GM23338 (cell line): Measurements from ENCODE around the gene CDH4. TPM values are rescaled to one million over a fixed set of nuclear protein-coding genes. Genes with fewer than 3 reads are reported as not detected.

Source experiments
- ATAC-seq: fragments of 200-7000 bp; cut with Tn5 transposase; 3 replicates; pipeline ENCODE4 v1.9.1; 2020
- DNase-seq: peaks from one replicate; pipeline ENCODE4 v3.0.0-alpha.2; 2015; ENCODE audit warnings: low spot score
- H2AFZ ChIP-seq: fragments of 200-600 bp; sonication (generic); 2 replicates; pipeline ENCODE4 v1.8.0; 2016; ENCODE audit warnings: antibody characterized with exemption, mild to moderate bottlenecking, moderate library complexity
- H3F3A ChIP-seq: fragments of 200-600 bp; sonication (generic); replicated peaks from 2 replicates; pipeline ENCODE4 v1.8.0; 2017; ENCODE audit warnings: antibody characterized with exemption, mixed run types, low read depth
- H3K27ac ChIP-seq: fragments of 200-600 bp; sonication (generic); 2 replicates; pipeline ENCODE4 v1.6.1; 2016; ENCODE audit warnings: low read depth
- H3K27me3 ChIP-seq: fragments of 200-600 bp; sonication (generic); 2 replicates; pipeline ENCODE4 v1.8.0; 2016; ENCODE audit warnings: mild to moderate bottlenecking, mixed run types, moderate library complexity; ENCODE audit not compliant: insufficient read depth
- H3K36me3 ChIP-seq: fragments of 200-600 bp; sonication (generic); 2 replicates; pipeline ENCODE4 v1.8.0; 2016; ENCODE audit warnings: mild to moderate bottlenecking; ENCODE audit not compliant: insufficient read depth
- H3K4me1 ChIP-seq: fragments of 200-600 bp; sonication (generic); 2 replicates; pipeline ENCODE4 v1.8.0; 2016; ENCODE audit warnings: mild to moderate bottlenecking, moderate library complexity; ENCODE audit not compliant: insufficient read depth
- H3K4me2 ChIP-seq: fragments of 200-600 bp; sonication (generic); 2 replicates; pipeline ENCODE4 v1.7.1; 2017; ENCODE audit warnings: mixed run types
- H3K4me3 ChIP-seq: fragments of 200-600 bp; sonication (generic); 2 replicates; pipeline ENCODE4 v1.6.1; 2016; ENCODE audit warnings: mixed run types
- H3K79me2 ChIP-seq: fragments of 200-600 bp; sonication (generic); replicated peaks from 2 replicates; pipeline ENCODE4 v1.8.0; 2017; ENCODE audit warnings: mild to moderate bottlenecking; ENCODE audit not compliant: insufficient read depth
- H3K9me2 ChIP-seq: fragments of 200-600 bp; sonication (generic); 2 replicates; pipeline ENCODE4 v1.8.0; 2017; ENCODE audit not compliant: insufficient read depth
- H4K20me1 ChIP-seq: fragments of 200-600 bp; sonication (generic); replicated peaks from 2 replicates; pipeline ENCODE4 v1.8.0; 2017; ENCODE audit warnings: mild to moderate bottlenecking; ENCODE audit not compliant: insufficient read depth
- H3K27ac Mint-ChIP-seq: 2 replicates; pipeline ENCODE4 v1.8.0; 2020; ENCODE audit warnings: inconsistent platforms, mild to moderate bottlenecking, moderate library complexity, mixed read lengths
- H3K27me3 Mint-ChIP-seq: 3 replicates; pipeline ENCODE4 v1.8.0; 2022; ENCODE audit warnings: low read depth, mild to moderate bottlenecking, moderate library complexity, mixed read lengths, inconsistent platforms; ENCODE audit not compliant: insufficient read depth, poor library complexity
- H3K36me3 Mint-ChIP-seq: 3 replicates; pipeline ENCODE4 v1.8.0; 2021; ENCODE audit warnings: low read depth, mild to moderate bottlenecking, inconsistent platforms, moderate library complexity, mixed read lengths
- H3K4me1 Mint-ChIP-seq: 3 replicates; pipeline ENCODE4 v1.8.0; 2020; ENCODE audit warnings: mild to moderate bottlenecking, inconsistent platforms, mixed read lengths
- H3K4me3 Mint-ChIP-seq: 3 replicates; pipeline ENCODE4 v1.8.0; 2021; ENCODE audit warnings: moderate library complexity, mild to moderate bottlenecking, inconsistent platforms, mixed read lengths
- H3K9me3 Mint-ChIP-seq: 3 replicates; pipeline ENCODE4 v1.8.0; 2020; ENCODE audit warnings: moderate library complexity, mild to moderate bottlenecking, inconsistent platforms, mixed read lengths
- CREB1 ChIP-seq: fragments of 250-450 bp; sonication (Bioruptor Pico); IDR thresholded peaks from 2 replicates; pipeline ENCODE4 v1.5.0; 2020; ENCODE audit warnings: low read depth, mild to moderate bottlenecking, moderate library complexity
- JUNB ChIP-seq: IDR thresholded peaks from one replicate; pipeline ENCODE4 v1.6.1; 2016; ENCODE audit warnings: antibody characterized with exemption; ENCODE audit not compliant: unreplicated experiment
- NANOG ChIP-seq: IDR thresholded peaks from 2 replicates; pipeline ENCODE4 v1.6.1; 2016; ENCODE audit warnings: antibody characterized with exemption, borderline replicate concordance
- STAT1 ChIP-seq: IDR thresholded peaks from one replicate; pipeline ENCODE4 v1.6.1; 2016; ENCODE audit warnings: antibody characterized with exemption; ENCODE audit not compliant: unreplicated experiment
- ZNF114 ChIP-seq: fragments of 250-450 bp; sonication (Bioruptor Pico); IDR thresholded peaks from 2 replicates; pipeline ENCODE4 v1.5.0; 2020; ENCODE audit warnings: mild to moderate bottlenecking, moderate library complexity
- ZNF331 ChIP-seq: fragments of 250-450 bp; sonication (Bioruptor Pico); IDR thresholded peaks from 2 replicates; pipeline ENCODE4 v1.5.0; 2020; ENCODE audit warnings: low read depth, mild to moderate bottlenecking, moderate library complexity
- polyA plus RNA-seq: library from polyadenylated mRNA; unstranded; fragments of >200 nt; fragmentation: Nextera tagmentation; extraction: Ambion mirVana; gene quantifications from 2 replicates; pipeline ENCODE4 v1.2.1, GENCODE V29; 2016
- total RNA-seq: library from RNA; depleted of rRNA; stranded (reverse); fragments of >200 nt; shearing (Covaris generic); gene quantifications from 2 replicates; pipeline ENCODE4 v1.2.3, GENCODE V29; 2014
- TF ChIP-seq, protein P1 (sequence below): fragments of 250-450 bp; sonication (Bioruptor Pico); IDR thresholded peaks from 2 replicates; pipeline ENCODE4 v1.5.0; 2020; ENCODE audit warnings: mild to moderate bottlenecking, moderate library complexity
- TF ChIP-seq, protein P2 (sequence below): IDR thresholded peaks from one replicate; pipeline ENCODE4 v1.6.1; 2018; ENCODE audit warnings: antibody characterized with exemption; ENCODE audit not compliant: unreplicated experiment
- TF ChIP-seq, protein P3 (sequence below): IDR thresholded peaks from 2 replicates; pipeline ENCODE4 v1.6.1; 2016; ENCODE audit warnings: antibody characterized with exemption

Gene CDH4
- total and polyA plus RNA-seq, 2 experiments from 2014 or later, result 1.2 to 4.2 TPM

DNA sequence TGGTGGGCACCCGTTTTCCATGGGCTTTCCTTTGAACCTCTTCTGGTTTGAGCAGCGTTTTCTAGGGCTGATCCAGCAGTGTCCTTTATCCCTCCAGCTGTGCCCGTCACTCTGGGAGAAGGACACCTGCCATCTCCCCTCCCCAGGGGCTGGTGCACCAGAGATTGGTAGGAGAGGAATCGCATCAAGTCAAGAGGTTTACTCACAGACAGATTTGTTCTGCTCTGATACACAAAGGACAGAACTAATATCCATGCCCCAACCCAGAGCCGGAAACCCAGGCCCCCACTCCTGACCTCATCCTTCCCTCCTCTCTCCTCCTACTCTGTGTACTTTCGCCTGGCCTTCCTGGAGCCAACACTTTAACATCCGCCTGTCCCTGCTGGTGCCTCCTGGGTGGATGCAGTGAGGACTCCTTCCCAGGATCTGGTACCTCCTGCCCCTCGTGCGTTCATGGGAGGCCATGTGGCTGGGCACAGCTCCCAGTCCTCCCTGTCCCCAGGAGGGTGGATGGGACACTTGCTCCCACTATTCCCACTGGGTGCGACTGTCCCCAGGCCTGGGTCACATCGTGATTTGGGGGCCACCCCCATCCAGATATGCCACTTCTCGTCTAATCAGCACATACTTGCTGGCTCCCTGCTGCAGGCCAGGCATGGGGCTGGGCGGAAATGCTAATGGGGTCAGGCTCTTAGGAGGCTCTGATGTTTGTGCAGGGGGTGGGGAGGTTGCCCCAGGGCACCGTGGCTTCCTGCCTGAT, 286.3 kb downstream of the CDH4 start:
- H3K27me3 Mint-ChIP-seq, result peaks cover 25% of the 10 kb centered on the region
- H3K9me3 Mint-ChIP-seq, result no peaks in the 10 kb centered on the region
- ATAC-seq (no peak), DNase-seq (no peak)
- Histone ChIP-seq H3K4me3 (no peak overlapping the region), H3F3A (no peaks in the 10 kb centered on the region), H3K27ac (no peak overlapping the region), H3K36me3 (no peaks in the 10 kb centered on the region), H3K4me1 (no peaks in the 10 kb centered on the region), H2AFZ (no peak overlapping the region), H3K79me2 (no peaks in the 10 kb centered on the region), H3K27me3 (no peaks in the 10 kb centered on the region), H4K20me1 (no peaks in the 10 kb centered on the region), H3K9me2 (no peaks in the 10 kb centered on the region), H3K4me2 (no peak overlapping the region)
- TF ChIP-seq ZNF331 (no peak), CREB1 (CRISPR knock-in tag) (no peak), JUNB (no peak)
- TF ChIP-seq, protein P1, sequence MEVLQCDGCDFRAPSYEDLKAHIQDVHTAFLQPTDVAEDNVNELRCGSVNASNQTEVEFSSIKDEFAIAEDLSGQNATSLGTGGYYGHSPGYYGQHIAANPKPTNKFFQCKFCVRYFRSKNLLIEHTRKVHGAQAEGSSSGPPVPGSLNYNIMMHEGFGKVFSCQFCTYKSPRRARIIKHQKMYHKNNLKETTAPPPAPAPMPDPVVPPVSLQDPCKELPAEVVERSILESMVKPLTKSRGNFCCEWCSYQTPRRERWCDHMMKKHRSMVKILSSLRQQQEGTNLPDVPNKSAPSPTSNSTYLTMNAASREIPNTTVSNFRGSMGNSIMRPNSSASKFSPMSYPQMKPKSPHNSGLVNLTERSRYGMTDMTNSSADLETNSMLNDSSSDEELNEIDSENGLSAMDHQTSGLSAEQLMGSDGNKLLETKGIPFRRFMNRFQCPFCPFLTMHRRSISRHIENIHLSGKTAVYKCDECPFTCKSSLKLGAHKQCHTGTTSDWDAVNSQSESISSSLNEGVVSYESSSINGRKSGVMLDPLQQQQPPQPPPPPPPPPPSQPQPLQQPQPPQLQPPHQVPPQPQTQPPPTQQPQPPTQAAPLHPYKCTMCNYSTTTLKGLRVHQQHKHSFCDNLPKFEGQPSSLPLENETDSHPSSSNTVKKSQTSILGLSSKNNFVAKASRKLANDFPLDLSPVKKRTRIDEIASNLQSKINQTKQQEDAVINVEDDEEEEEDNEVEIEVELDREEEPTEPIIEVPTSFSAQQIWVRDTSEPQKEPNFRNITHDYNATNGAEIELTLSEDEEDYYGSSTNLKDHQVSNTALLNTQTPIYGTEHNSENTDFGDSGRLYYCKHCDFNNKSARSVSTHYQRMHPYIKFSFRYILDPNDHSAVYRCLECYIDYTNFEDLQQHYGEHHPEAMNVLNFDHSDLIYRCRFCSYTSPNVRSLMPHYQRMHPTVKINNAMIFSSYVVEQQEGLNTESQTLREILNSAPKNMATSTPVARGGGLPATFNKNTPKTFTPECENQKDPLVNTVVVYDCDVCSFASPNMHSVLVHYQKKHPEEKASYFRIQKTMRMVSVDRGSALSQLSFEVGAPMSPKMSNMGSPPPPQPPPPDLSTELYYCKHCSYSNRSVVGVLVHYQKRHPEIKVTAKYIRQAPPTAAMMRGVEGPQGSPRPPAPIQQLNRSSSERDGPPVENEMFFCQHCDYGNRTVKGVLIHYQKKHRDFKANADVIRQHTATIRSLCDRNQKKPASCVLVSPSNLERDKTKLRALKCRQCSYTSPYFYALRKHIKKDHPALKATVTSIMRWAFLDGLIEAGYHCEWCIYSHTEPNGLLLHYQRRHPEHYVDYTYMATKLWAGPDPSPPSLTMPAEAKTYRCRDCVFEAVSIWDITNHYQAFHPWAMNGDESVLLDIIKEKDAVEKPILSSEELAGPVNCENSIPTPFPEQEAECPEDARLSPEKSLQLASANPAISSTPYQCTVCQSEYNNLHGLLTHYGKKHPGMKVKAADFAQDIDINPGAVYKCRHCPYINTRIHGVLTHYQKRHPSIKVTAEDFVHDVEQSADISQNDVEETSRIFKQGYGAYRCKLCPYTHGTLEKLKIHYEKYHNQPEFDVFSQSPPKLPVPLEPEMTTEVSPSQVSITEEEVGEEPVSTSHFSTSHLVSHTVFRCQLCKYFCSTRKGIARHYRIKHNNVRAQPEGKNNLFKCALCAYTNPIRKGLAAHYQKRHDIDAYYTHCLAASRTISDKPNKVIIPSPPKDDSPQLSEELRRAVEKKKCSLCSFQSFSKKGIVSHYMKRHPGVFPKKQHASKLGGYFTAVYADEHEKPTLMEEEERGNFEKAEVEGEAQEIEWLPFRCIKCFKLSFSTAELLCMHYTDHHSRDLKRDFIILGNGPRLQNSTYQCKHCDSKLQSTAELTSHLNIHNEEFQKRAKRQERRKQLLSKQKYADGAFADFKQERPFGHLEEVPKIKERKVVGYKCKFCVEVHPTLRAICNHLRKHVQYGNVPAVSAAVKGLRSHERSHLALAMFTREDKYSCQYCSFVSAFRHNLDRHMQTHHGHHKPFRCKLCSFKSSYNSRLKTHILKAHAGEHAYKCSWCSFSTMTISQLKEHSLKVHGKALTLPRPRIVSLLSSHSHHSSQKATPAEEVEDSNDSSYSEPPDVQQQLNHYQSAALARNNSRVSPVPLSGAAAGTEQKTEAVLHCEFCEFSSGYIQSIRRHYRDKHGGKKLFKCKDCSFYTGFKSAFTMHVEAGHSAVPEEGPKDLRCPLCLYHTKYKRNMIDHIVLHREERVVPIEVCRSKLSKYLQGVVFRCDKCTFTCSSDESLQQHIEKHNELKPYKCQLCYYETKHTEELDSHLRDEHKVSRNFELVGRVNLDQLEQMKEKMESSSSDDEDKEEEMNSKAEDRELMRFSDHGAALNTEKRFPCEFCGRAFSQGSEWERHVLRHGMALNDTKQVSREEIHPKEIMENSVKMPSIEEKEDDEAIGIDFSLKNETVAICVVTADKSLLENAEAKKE (CRISPR knock-in tag), result no peak
- H3K27ac Mint-ChIP-seq, result no peak overlapping the region
- H3K4me3 Mint-ChIP-seq, result no peak overlapping the region
- no peaks in the 10 kb centered on the region for H3K36me3 Mint-ChIP-seq
- H3K4me1 Mint-ChIP-seq, result no peaks in the 10 kb centered on the region; the same call in 2 of the 3 replicates

DNA sequence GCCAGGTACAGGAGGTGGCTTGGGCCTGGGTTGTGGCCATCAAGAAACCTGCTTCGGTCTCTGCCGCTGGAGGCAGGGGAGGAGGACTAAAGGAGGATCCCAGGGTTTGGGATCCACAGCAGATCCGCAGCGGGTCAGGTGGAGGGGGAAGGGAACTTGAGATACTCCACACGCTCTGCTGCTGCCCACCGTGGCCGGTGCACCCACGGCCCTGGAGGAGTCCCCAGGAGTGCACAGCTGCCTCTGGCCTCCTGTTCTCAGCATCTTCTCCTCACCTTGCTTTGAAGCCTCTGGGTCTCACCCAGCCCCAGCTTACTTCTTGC, 286.8 kb downstream of the CDH4 start:
- Mint-ChIP-seq H3K27ac (no peak overlapping the region), H3K36me3 (no peaks in the 10 kb centered on the region), H3K9me3 (no peaks in the 10 kb centered on the region), H3K27me3 (peaks cover 29% of the 10 kb centered on the region), H3K4me3 (no peak overlapping the region), H3K4me1 (no peaks in the 10 kb centered on the region; the same call in 2 of the 3 replicates)
- H3K4me1 ChIP-seq, result no peaks in the 10 kb centered on the region
- H3K79me2 ChIP-seq, result no peaks in the 10 kb centered on the region
- no peaks in the 10 kb centered on the region for H3F3A ChIP-seq
- no peaks in the 10 kb centered on the region for H3K9me2 ChIP-seq
- no peaks in the 10 kb centered on the region for H4K20me1 ChIP-seq
- no peak for DNase-seq
- H3K4me3 ChIP-seq, result no peak overlapping the region
- no peaks in the 10 kb centered on the region for H3K27me3 ChIP-seq
- ATAC-seq, result no peak
- no peak overlapping the region for H3K27ac ChIP-seq
- H3K4me2 ChIP-seq, result no peak overlapping the region
- H2AFZ ChIP-seq, result no peak overlapping the region
- H3K36me3 ChIP-seq, result no peaks in the 10 kb centered on the region
- TF ChIP-seq ZNF114 (no peak), ZNF331 (no peak), CREB1 (CRISPR knock-in tag) (no peak), STAT1 (no peak), NANOG (no peak)
- TF ChIP-seq, protein P2, sequence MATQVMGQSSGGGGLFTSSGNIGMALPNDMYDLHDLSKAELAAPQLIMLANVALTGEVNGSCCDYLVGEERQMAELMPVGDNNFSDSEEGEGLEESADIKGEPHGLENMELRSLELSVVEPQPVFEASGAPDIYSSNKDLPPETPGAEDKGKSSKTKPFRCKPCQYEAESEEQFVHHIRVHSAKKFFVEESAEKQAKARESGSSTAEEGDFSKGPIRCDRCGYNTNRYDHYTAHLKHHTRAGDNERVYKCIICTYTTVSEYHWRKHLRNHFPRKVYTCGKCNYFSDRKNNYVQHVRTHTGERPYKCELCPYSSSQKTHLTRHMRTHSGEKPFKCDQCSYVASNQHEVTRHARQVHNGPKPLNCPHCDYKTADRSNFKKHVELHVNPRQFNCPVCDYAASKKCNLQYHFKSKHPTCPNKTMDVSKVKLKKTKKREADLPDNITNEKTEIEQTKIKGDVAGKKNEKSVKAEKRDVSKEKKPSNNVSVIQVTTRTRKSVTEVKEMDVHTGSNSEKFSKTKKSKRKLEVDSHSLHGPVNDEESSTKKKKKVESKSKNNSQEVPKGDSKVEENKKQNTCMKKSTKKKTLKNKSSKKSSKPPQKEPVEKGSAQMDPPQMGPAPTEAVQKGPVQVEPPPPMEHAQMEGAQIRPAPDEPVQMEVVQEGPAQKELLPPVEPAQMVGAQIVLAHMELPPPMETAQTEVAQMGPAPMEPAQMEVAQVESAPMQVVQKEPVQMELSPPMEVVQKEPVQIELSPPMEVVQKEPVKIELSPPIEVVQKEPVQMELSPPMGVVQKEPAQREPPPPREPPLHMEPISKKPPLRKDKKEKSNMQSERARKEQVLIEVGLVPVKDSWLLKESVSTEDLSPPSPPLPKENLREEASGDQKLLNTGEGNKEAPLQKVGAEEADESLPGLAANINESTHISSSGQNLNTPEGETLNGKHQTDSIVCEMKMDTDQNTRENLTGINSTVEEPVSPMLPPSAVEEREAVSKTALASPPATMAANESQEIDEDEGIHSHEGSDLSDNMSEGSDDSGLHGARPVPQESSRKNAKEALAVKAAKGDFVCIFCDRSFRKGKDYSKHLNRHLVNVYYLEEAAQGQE, result no peak
- TF ChIP-seq, protein P3, sequence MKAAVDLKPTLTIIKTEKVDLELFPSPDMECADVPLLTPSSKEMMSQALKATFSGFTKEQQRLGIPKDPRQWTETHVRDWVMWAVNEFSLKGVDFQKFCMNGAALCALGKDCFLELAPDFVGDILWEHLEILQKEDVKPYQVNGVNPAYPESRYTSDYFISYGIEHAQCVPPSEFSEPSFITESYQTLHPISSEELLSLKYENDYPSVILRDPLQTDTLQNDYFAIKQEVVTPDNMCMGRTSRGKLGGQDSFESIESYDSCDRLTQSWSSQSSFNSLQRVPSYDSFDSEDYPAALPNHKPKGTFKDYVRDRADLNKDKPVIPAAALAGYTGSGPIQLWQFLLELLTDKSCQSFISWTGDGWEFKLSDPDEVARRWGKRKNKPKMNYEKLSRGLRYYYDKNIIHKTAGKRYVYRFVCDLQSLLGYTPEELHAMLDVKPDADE, result no peak
